ENCODE results near the gene RDH8. TPM values are rescaled to one million over a fixed set of nuclear protein-coding genes. Genes with fewer than 3 reads are reported as not detected.
"Not testable (repeated sequence)": the region's sequence is repeated elsewhere in the genome, so short reads cannot be mapped to it uniquely, and the experiment has no call there.

Gene RDH8
- polyA plus RNA-seq, 4 donors, result 0.10 TPM; not detected in 3

DNA sequence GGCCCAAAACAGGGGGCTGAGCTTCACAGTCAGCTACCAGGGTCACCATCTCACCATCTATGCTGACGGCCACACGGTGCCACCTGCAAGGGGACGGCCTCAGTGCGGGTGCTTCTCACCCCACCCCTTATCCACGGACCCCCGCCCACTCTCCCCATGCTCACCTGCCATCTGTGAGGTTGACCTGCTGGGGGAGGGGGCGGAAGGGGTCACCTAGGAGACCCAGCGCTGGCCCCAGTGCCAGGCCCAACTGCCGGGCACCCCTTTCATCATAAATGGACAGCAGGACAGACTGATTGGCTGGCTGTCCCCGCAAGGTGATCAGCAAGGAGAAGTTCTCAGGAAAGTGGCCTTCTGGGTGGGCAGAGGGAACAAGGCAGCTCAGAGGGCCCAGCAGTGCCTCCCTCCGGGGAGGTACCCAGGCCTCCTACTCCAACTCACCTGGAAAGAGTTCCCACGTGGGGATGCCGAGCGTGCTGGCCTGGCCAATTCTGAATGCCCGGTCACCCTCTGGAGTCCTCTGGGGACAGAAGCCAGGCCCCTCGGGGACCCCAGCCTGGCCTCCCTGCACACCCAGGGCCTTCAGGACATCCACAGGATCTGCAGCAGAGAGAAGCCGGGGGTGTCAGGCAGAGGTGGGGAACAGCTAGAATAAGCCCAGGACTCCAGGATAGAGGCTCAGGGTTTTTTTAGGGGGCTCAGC lies 7.5 kb upstream of the RDH8 start:
- DNase-seq (ENCODE audit: low read depth in 4 of 4, low spot score in 3 of 4), result no peak

DNA sequence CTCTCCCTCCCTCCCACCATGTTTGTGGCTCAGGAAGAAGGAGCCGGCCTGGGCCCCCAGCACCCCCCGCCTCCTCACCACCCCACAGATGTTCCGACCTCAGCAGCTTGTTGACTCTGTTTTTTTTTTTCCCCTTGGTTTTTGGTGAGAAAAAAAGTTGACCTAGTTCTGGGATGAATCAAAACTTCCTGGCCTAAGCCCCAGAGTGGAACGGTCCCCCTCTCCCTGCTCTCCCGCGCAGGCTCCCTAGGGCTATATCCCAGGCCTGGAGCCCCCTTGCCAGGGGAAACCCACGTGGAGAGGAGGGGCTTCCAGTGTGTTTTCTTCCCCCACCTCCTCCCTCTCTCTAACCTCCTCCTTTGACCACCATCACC lies 7.0 kb upstream of the RDH8 start:
- DNase-seq (ENCODE audit: low read depth in 4 of 4, low spot score in 3 of 4), result no peak

DNA sequence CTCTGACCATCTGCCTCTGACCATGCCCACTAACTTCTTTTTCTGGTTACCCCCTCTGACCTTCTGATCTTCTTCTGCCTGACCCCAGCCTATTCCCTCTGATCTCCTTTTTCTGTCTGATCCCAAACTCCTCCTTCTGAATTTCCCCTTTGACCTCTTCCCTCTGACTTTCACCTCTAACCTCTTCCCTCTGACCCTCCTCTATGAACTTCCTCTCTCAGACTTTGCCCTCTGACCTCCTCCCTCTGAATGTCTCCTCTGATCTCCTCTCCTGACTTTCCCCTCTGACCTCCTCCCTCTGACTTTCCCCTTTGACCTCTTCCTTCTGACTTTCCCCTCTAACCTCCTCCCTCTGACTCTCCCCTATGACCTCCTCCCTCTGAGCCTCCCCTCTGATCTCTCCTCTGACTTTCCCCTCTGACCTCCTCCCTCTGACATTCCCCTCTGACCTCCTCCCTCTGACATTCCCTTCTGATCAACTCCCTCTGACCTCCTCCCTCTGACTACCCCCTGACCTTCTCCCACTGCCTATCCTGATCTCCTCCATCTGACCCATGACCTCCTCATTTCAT lies 6.4 kb upstream of the RDH8 start:
- DNase-seq (ENCODE audit: low read depth in 4 of 4, low spot score in 3 of 4), result no peak

DNA sequence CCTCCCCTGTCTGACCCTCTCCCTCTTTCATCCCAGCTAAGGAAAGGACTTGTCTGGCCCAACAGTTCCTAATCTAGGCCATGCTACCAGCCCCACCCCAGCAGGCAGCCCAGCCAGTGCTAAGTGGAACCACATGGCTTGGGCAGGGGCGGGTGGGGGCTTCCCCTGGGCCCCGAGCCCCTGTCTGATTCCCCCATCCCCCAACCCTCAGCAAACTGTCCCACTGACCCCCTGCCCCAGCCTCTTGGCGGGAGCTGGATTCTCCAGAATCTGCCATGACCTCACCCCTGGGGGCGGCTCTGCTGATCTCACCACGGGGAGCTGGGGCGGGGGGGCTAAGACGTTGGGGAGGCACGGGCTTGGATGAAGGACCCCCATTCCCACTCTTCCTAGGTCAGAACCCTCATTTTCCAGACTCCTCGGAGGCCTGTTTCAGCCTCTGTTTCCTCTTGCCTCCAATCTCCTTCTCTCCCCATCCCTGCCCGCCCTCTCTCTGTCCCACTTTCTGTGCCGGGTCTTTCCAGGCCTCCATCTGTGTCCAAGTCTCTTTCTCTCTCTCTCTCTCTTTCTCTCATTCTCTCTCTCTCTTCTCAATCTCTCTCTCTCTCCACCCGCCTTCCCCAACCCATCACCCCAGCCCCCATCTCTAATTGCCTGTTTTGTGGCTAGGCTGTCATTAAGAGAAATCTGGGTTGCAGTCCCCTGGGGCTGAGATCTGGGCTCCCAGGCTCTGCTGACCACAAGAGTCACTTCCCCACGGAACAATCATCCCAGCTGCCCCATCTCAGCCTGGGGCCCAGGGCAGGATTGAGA lies 5.7 kb upstream of the RDH8 start:
- no peak for DNase-seq (ENCODE audit: low read depth in 4 of 4, low spot score in 3 of 4)

DNA sequence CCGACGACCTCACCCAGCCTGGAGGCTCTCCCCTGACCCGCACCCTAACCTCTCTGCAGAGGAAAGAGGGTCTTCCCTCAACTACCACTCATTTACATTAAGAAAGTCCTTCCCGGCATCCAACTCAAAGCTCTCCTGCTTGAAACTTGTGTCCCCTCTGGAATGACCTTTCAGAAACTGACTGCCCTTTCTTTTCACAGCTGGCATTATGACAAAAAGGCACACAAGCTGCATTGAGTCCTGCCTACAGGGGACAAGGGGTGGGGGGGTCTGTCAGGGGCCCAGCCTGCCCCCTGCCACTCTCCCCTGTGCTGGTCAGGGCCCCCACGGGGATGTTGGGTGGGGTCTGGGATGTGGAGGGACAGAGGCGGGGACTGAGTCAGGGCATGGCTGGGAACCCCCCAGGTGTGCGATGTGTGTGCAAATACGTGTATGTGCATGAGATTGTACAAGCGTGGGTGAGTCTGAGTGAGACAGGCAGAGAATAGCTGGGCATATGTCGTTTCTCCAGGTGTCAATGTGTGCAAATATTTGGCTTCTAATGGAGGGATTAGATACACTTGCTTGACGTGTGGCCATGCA lies 5.0 kb upstream of the RDH8 start:
- DNase-seq (ENCODE audit: low read depth in 4 of 4, low spot score in 3 of 4), result no peak

DNA sequence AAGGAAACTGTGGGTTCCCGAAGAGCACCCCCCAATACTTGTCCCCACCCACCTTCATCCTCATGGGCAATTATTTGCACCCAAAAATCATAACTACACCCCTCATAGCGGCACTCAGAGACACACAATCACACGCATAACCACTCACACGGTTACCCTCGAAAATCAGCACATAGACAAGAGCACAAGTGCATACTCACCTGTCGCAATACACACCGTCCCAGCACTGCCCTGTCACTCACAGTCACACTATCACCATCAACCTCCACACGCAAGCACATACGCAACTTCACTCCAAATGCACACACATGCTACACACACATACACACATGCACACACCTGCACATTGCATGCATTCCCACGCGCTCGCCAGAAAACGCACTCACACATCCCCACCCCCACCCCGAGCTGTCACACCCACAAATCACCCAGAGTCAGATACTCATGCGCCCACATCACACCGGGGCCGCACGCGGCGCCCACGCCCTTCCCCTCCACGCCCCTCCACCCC lies 3.5 kb upstream of the RDH8 start:
- no peak for DNase-seq (ENCODE audit: low read depth in 4 of 4, low spot score in 3 of 4)

DNA sequence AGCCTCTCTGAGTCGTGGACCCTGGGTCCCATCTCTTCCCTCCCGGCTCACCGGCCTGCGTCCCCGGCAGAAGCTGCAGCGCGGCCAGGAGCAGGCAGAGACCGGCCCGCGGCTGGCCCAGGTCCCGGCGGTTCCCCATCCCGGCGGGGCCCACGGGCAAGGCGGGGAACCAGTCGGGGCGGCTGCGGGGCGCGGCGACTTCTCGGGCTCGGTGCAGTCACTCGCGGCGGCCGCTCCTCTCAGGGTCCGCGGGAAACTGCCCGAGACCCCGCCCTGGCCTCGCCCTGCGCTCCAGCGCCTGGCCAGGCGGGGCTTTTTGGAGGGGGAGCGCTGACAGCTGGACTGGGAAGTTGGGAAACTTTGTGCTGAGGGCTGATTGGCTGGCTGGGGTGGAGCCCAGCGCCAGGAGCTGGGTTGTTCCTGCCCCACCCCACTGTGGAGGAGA lies 3.0 kb upstream of the RDH8 start, which contains the start of gene COL5A3:
TSS of gene COL5A3 (minus strand) at position 258 of the 445 bp plus-strand sequence. CDS start at position 139, 119 bp downstream.
- no peak for DNase-seq (ENCODE audit: low read depth in 4 of 4, low spot score in 3 of 4)

DNA sequence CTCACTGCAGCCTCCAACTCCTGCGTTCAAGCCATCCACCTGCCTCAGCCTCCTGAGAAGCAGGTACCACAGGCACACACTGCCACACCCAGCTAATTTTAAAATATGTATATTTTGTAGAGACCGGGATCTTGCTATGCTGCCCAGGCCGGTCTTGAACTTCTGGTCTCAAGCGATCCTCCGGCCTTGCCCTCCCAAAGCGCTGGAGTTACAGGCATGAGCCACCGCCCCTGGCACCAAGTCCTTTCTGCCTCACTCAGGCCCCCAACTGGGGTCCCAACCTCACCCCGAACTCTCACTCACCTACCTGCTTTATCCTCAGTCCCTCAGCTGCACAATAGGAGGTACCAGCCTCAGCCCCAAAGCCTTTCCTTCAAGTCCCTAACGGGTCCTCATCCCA lies 2.3 kb upstream of the RDH8 start:
- DNase-seq (ENCODE audit: low read depth in 4 of 4, low spot score in 3 of 4), result no peak

DNA sequence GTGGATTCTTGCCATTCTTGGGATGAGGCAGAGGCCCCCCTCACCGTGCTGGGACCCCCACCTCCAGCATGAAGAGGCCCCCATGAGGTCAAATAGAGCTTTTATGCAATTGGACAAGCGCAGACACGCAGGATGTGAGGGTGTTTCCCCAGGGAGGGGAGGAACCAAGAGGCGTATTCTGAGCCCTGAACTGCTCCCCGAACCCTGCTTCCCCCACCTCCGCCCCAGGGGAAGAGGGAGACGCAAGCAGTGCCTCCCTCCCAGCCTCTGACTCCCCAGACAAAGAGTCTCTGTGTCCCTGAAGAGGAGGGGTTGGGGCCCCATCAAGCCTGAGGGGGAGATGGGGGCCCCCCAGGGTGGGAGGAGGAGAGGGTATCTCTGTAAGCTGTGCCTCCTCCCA lies 1.3 kb upstream of the RDH8 start:
- DNase-seq (ENCODE audit: low read depth in 4 of 4, low spot score in 3 of 4), result no peak

DNA sequence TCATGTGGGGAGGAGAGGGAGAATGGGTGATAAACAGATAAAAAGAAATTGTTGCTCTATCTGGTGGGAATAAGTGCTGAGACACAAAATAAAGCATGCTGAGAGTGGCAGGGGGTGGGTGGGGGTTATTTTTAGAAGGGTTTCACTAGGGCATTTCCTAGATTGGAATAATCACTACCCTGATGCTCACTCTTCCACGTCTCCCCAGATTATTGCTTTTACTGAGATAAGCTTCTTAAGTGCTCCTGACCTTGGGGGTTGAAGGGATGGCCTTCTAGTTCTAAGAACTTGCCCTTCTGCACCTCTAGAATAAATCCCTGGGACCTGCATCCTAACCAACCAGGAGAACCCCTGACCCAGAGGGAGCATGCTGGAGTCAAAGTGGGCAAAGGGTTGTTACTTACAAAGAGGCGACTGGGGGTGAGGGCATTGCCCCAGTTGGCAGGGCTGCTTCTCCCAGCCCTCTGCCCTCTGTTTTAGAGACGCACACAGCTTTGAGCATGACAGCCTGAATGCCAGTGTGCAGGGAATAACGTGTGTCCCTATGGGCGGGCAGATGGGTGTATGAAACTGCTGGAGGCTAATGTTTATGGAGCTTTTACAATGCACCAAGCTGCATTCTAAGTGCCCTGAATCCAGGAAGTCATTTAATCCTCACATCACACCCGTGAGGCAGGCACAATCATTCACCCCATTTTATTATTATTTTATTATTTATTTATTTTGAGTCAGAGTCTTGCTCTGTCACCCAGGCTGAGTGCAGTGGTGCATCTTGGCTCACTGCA lies 743 bp downstream of the RDH8 start:
- DNase-seq (ENCODE audit: low read depth in 4 of 4, low spot score in 3 of 4), result no peak

DNA sequence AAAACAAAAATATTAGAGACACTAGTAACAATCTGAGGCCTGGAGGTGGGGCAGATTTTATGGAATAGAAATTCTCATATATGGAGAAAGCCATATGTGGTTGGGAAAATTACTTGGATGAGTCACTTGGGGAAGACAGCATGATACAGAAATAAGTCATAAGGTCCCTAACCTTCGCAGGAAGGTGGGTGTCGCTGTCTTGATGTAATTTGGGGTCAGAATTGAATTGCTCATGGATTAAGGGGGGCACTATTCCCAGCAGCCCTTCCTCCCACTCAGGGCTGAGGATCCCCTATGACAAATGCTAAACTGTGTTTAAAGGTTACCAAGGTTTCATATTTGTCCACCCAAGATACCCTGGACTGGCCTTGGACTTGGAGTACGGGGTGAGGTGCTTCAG lies 5.0 kb downstream of the RDH8 start:
- DNase-seq (ENCODE audit: low read depth in 4 of 4, low spot score in 3 of 4), result no peak

DNA sequence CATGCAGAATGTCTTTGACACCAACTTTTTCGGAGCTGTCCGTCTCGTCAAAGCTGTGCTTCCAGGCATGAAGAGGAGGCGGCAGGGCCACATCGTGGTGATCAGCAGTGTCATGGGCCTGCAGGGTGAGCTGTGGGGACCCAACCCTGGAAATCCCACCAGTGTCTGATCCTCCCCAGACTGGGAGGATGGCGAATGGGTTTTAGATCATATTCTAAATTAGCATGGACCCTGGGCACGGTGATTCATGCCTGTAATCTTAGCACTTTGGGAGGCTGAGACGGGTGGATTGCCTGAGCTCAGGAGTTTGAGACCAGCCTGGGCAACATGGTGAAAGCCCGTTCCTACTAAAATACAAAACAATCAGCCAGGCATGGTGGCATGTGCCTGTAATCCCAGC lies 5.5 kb downstream of the RDH8 start:
- no peak for DNase-seq (ENCODE audit: low read depth in 4 of 4, low spot score in 3 of 4)

DNA sequence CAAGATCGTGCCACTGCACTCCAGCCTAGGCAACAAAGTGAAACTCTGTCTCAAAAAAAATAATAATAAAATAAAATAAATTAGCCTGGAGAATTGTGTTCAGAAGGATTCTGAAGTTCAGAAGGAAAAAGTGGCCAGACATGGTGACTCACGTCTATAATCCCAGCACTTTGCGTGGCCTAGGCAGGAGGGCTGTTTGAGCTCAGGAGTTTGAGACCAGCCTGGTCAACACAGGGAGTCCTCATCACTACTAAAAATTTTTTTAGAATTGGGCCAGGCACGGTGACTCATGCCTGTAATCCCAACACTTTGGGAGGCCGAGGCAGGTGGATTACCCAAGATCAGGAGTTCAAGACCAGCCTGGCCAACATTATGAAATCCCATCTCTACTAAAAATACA lies 6.0 kb downstream of the RDH8 start:
- DNase-seq (ENCODE audit: low read depth in 4 of 4, low spot score in 3 of 4), result no peak

DNA sequence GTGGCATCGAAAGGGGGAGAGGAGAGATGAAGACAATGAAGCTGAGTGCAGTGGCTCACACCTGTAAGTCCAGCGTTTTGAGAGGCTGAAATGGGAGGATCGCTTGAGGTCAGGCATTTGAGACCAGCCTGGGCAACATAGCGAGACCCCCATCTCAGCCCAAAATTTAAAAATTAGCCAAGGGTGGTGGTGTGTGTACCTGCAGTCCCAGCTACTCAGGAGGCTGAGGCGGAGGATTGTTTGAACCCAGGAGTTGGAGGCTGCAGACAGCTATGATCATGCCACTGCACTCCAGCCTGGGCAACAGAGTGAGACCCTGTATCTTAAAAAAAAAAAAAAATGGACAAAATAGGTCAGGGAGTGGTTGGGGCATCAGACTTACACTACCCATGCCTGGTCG lies 7.6 kb downstream of the RDH8 start:
- DNase-seq (ENCODE audit: low read depth in 4 of 4, low spot score in 3 of 4), result no peak

DNA sequence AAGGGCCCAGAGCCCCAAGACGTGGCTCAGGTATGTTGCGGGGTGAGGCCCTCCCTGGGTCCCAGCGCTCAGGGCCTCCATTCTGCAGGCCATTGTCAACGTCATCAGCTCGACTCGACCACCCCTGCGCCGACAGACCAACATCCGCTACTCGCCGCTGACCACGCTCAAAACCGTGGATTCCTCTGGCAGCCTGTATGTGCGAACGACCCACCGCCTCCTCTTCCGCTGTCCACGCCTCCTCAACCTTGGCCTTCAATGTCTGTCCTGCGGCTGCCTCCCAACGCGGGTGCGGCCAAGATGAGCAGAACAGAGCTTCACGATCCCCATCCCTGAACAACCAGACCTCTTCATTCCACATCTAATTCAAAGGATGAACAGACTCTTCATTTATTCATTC lies 8.2 kb downstream of the RDH8 start:
- no peak for DNase-seq (ENCODE audit: low read depth in 4 of 4, low spot score in 3 of 4)

DNA sequence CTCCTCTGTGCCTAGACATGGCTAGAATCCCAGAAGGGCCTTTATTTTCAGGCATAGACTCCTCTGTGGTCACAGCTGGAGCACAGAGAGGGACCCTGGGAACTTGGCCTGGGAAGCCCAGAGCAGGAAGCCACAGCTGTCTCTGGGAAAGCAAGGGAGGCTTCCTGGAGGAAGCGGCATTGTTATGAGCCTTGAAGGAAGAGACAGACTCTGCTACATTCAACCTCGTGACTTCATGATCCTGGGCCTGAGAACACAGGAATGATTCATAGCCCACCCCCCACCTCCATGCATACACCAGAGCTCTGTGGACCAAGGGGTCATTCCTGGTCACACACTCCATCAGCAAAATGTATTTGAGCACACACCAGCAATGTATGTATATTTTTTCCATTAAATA lies 8.6 kb downstream of the RDH8 start:
- no peak for DNase-seq (ENCODE audit: low read depth in 4 of 4, low spot score in 3 of 4)

DNA sequence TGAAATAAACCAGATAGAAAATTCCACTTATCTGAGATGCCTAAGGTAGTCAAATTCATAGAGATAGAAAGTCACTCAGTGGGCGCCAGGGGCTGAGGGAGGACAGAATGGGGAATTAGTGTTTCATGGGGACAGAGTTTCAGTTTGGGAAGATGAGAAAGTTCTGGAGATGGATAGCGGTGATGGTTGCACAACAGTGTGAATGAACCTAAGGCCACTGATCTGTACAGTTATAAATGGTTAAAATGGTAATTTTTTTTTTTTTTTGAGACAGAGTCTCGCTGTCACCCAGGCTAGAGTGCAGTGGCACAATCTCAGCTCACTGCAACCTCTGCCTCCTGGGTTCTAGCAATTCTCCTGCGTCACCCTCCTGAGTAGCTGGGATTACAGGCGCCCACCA lies 9.8 kb downstream of the RDH8 start:
- DNase-seq (ENCODE audit: low read depth in 4 of 4, low spot score in 3 of 4), result not testable (repeated sequence)

DNA sequence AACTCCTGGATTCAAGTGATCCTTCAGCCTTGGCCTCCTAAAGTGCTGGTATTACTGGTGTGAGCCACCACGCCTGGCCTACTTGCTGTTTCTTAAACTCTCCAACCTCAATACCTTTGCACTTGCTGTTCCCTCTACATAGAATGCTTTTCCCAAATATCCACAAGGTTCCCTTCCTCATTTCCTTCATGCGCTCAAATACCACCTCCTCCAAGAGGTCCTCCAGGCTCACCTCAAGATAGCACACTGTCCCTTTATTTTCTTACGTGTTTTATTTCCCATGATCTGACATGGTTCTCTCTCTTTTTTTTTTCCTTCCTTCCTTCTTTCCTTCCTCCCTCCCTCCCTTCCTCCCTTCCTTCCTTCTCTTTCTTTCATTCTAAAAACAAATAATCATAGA lies 13.5 kb downstream of the RDH8 start:
- DNase-seq (ENCODE audit: low read depth in 4 of 4, low spot score in 3 of 4), result no peak

DNA sequence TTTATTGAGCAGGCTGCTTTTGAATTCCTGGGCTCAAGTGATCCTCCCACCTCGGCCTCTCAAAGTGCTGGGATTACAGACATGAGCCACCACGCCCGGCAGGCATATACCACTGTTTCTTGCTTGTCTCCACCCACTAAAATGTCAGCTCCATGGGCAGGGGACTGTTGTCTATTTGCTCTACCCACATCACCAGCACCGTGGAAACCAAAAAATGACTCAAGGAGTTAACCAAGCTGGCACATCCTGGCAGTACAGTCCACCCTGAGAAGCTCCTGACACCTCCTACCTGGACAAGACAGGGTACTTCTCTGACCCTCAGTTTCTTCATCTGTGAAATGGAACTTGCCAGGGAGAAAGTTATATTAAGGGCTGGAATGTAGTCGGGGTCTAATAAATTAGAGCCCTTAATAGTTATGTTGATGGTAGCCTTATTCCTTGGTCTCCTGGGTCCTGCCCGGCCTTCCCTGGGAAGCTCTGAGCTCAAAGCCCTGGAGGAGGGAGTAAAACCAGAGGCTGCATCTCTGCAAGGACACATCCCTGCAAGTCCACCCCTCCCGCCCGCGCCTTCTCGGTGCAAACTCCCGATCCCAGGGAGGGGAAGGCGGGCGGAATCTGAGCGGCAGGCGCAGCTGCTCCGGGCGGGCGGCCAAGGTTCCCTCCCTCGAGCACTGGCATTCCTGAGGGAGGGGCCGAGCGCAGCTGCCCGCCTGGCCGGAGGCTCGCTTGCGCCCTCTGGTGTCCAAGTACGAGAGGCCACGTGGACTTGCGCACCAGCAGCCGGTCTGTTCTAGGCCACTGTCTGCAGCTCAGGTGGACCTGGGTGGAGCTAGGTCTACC lies 14.1 kb downstream of the RDH8 start:
- peak; percentile 84 to 93 (median 85) for DNase-seq (ENCODE audit: low read depth in 4 of 4, low spot score in 3 of 4)

DNA sequence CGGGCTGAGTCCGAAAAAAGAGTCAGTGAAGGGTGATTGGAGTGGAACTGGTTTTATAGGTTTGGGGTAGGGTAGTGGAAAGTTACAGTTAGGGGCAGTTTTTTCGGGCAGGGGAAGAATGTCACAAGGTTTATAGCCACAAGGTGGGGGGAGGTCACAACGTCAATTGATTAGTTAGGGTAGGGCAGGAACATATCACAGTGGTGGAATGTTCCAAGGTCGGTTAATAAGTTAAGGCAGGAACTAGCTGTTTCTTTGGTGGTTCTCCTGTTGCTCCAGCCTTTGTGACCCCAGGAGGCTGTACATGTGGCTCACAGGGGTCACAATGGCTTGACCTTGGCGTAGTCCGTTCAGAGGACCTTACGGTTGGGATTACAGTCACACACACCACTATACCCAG lies 20.3 kb downstream of the RDH8 start:
- DNase-seq (ENCODE audit: low read depth in 4 of 4, low spot score in 3 of 4), result no peak
